ENCODE results near the gene ADAMTSL1.

The ADAMTSL1 gene

DNA sequence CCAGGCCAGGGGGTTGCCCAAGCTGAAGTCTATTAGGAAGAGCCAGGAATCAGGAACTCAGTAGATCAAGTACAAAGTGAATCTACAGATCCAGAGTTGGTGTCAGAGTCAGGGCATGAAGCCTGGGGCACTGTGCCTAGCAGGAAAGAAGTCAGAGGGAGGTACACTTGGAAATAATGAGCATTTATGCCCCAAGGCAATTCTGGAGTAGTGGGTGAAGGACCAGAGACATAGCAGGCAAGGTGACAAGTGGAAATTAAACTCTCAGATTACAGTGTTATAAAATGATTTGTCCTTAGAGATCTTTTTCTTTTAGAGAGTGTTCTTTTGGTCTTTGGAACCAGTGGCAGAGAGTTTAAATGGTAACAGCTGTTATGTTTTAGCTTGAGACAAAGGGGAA is 138.0 kb downstream of the ADAMTSL1 start:
- no peak for DNase-seq

GRCh38 chr9:18614116-18614515 is 140.2 kb downstream of the ADAMTSL1 start:
- no peak for DNase-seq

- no peak for DNase-seq
Observed at GRCh38 chr9:18614651-18615050, 140.7 kb downstream of the ADAMTSL1 start.

DNA sequence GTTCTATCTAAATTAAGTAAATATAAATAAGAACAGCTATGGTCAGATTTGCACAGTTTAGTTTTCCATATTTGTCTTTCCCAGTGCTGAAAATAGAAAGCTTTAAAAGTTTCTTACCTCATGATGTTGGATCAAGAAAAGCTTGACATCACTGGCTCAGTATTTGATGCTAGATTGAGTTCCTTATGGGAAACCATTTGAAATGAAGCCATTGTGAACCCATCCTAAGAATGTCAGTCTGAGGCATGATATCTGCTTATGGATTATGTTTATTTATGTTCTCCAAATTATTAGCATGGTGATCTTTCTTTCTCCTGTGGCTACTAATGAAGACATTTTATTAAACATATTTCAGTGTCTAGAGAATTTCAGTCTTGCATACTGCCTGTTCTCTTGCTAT is 143.0 kb downstream of the ADAMTSL1 start:
- DNase-seq = no peak

- DNase-seq = no peak
Observed at GRCh38 chr9:18617759-18618158, 143.8 kb downstream of the ADAMTSL1 start.

DNA sequence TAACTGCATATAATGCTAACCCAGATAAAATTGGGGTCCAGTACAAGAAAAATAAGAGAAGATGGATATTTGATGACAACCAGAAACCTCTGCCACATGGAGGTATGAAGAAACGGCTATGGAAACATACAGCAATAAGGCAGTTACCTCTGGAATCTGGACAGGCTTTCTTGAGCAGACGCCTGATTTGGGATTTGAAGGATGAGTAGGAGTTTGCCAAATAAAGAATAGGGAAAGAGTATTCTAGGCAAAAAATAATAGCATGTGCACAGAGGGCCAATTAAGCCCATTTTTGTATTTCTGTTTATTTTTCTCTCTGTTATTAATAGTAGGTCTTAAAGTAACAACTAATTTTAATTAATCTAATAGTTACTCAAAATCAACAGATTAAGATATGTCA is 144.9 kb downstream of the ADAMTSL1 start:
- DNase-seq = no peak

GRCh38 chr9:18622186-18622836 is 148.4 kb downstream of the ADAMTSL1 start:
- no peak for DNase-seq

DNA sequence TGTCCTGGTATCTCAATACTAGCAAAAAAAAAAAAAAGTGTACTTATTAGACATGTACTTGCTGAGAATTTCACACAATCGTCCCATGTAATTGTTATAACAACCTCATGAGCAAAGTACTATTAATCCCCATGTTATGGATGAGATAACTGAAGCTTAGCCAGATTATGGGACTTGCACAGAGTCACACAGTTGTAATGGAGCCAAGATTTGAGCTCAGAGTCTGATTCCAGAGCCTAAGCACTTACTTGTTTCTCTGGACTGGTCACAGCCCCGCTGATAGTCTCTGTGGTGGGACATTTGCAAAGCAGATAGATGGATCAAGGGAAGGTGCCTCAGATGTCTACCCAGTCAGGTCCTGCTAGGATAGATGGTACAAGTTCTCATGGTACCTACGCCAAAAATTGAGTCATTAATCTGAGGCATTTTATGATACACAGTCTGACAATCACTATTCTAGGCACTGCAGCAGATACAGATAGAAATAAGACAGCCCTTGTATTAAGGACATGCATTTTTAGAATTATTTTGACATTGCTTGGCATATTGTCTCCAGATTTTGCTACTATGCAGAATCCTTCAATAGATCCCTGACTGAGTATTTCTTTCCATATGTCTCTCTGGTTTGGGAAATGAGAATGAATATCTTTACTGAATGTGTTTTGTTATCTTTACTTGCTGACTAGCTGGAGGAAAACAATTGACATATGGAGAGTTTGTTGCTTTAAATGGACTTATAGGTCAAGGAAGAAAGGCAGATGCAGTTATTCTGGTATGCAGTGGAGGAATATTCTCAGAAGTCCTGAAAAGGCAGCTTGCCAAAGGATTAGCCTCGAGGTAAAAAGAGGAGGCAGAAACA is 149.5 kb downstream of the ADAMTSL1 start:
- no peak for DNase-seq

- no peak for DNase-seq
Observed at GRCh38 chr9:18626046-18626698, 152.2 kb downstream of the ADAMTSL1 start.

GRCh38 chr9:18629136-18629535 is 155.2 kb downstream of the ADAMTSL1 start:
- DNase-seq = no peak

DNA sequence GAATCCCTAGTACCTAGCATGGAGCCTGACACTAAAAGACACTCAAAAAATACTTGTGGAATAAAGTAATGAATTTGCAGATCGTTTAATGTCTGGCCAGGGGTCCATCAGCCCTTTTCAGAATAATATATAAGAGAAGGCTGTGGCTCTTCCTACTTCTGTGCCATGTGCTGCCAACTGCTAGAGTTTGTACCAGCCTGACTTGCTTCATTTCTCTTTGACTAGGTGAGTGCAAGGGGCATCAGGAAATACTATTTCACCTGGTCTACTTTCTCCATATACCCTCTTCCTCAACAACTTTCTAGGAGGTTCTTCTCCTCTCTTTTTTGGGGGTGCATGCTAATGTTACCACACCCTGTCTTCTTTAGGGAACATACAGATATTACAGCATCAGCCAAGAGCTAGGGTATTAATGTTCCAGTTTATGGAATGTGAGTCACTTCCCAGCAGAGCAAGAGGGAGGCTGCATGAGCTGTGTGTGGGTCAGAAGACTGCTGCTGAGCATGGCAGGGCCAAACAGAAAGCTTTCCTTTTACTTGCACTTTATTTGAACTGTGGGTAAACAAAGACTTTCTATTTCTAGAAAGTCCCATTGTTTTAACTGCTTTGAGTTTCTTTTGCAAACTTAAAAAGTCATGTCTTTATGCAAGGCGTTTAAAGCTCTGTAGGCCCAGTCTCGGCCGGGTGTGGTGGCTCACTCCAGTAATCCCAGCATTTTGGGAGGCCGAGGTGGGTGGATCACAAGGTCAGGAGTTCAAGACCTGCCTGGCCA is 158.9 kb downstream of the ADAMTSL1 start:
- DNase-seq = no peak

DNA sequence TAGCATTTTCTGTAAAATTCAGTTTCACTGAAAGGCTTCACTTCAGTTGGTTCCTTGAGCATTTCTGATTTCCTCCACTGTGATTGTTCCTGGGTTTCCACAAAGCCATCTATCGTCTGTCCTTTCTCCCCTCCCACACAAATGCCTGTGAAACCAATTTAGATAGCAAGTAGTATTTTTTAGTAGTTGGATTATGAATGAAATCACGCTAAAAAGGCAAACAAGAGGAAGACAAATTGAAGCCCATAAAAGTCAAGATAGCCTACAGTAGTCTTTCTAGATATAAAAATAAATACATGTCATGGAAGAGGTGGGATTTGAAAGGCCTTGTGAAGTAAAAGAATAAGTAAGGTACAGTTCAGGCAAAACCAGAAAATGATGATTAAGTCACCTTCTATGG is 162.8 kb downstream of the ADAMTSL1 start:
- DNase-seq = no peak

GRCh38 chr9:18638371-18639249 is 164.7 kb downstream of the ADAMTSL1 start:
- DNase-seq = no peak

GRCh38 chr9:18639911-18640310 is 166.0 kb downstream of the ADAMTSL1 start:
- DNase-seq = no peak

- DNase-seq = no peak
Observed at GRCh38 chr9:18658804-18659705, 185.1 kb downstream of the ADAMTSL1 start.

- DNase-seq = no peak
Observed at GRCh38 chr9:18660001-18660400, 186.0 kb downstream of the ADAMTSL1 start.

GRCh38 chr9:18662320-18662719 is 188.4 kb downstream of the ADAMTSL1 start:
- DNase-seq = no peak

- no peak for DNase-seq
Observed at GRCh38 chr9:18665947-18666346, 192.0 kb downstream of the ADAMTSL1 start.

- no peak for DNase-seq
Observed at GRCh38 chr9:18666348-18666747, 192.4 kb downstream of the ADAMTSL1 start.

- DNase-seq = no peak
Observed at GRCh38 chr9:18666986-18667772, 193.2 kb downstream of the ADAMTSL1 start.

Measured in KG1 (cell line).